Measurements from ENCODE around the gene CTU2.

DNA sequence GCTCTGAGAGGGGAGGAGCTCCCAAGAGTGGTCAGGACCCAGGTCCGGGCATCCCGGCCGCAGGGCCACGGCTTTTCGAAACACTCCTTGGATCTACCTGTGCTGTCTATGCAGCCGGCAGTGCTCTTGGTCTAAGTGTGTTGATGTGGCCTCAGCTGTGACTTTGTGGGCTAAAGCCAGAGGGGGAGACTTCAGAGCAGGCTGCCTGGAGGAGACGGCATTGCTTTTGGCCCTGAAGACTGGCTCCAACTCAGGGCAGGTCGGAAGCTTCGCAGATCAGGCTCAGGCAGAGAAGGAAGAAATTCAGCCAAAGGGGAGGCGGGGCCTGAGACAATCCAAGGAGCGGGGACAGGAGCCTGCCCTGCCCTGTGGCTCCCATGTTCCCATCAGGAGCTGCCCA, 47.3 kb downstream of the CTU2 start:
- no peak for TF ChIP-seq FEZF1 (tag by site-specific recombination; IDR thresholded peaks at IDR 0.05)
- TF ChIP-seq GLIS2 (tag by site-specific recombination; IDR thresholded peaks at IDR 0.05), result no peak
- TF ChIP-seq, protein P1, sequence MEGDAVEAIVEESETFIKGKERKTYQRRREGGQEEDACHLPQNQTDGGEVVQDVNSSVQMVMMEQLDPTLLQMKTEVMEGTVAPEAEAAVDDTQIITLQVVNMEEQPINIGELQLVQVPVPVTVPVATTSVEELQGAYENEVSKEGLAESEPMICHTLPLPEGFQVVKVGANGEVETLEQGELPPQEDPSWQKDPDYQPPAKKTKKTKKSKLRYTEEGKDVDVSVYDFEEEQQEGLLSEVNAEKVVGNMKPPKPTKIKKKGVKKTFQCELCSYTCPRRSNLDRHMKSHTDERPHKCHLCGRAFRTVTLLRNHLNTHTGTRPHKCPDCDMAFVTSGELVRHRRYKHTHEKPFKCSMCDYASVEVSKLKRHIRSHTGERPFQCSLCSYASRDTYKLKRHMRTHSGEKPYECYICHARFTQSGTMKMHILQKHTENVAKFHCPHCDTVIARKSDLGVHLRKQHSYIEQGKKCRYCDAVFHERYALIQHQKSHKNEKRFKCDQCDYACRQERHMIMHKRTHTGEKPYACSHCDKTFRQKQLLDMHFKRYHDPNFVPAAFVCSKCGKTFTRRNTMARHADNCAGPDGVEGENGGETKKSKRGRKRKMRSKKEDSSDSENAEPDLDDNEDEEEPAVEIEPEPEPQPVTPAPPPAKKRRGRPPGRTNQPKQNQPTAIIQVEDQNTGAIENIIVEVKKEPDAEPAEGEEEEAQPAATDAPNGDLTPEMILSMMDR (tag by site-specific recombination; IDR thresholded peaks at IDR 0.05), result no peak
- TF ChIP-seq BCL11A (tag by site-specific recombination; IDR thresholded peaks at IDR 0.05; ENCODE audit: low read depth), result no peak
- TF ChIP-seq, protein P2, sequence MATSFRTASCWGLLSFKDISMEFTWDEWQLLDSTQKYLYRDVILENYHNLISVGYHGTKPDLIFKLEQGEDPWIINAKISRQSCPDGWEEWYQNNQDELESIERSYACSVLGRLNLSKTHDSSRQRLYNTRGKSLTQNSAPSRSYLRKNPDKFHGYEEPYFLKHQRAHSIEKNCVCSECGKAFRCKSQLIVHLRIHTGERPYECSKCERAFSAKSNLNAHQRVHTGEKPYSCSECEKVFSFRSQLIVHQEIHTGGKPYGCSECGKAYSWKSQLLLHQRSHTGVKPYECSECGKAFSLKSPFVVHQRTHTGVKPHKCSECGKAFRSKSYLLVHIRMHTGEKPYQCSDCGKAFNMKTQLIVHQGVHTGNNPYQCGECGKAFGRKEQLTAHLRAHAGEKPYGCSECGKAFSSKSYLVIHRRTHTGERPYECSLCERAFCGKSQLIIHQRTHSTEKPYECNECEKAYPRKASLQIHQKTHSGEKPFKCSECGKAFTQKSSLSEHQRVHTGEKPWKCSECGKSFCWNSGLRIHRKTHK (tag by site-specific recombination; IDR thresholded peaks at IDR 0.05), result no peak
- TF ChIP-seq, protein P3, sequence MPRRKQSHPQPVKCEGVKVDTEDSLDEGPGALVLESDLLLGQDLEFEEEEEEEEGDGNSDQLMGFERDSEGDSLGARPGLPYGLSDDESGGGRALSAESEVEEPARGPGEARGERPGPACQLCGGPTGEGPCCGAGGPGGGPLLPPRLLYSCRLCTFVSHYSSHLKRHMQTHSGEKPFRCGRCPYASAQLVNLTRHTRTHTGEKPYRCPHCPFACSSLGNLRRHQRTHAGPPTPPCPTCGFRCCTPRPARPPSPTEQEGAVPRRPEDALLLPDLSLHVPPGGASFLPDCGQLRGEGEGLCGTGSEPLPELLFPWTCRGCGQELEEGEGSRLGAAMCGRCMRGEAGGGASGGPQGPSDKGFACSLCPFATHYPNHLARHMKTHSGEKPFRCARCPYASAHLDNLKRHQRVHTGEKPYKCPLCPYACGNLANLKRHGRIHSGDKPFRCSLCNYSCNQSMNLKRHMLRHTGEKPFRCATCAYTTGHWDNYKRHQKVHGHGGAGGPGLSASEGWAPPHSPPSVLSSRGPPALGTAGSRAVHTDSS (tag by site-specific recombination; IDR thresholded peaks at IDR 0.05), result no peak
- TF ChIP-seq, protein P4, sequence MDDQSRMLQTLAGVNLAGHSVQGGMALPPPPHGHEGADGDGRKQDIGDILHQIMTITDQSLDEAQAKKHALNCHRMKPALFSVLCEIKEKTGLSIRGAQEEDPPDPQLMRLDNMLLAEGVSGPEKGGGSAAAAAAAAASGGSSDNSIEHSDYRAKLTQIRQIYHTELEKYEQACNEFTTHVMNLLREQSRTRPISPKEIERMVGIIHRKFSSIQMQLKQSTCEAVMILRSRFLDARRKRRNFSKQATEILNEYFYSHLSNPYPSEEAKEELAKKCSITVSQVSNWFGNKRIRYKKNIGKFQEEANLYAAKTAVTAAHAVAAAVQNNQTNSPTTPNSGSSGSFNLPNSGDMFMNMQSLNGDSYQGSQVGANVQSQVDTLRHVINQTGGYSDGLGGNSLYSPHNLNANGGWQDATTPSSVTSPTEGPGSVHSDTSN (CRISPR knock-in tag; IDR thresholded peaks at IDR 0.05), result no peak
- TF ChIP-seq, protein P5, sequence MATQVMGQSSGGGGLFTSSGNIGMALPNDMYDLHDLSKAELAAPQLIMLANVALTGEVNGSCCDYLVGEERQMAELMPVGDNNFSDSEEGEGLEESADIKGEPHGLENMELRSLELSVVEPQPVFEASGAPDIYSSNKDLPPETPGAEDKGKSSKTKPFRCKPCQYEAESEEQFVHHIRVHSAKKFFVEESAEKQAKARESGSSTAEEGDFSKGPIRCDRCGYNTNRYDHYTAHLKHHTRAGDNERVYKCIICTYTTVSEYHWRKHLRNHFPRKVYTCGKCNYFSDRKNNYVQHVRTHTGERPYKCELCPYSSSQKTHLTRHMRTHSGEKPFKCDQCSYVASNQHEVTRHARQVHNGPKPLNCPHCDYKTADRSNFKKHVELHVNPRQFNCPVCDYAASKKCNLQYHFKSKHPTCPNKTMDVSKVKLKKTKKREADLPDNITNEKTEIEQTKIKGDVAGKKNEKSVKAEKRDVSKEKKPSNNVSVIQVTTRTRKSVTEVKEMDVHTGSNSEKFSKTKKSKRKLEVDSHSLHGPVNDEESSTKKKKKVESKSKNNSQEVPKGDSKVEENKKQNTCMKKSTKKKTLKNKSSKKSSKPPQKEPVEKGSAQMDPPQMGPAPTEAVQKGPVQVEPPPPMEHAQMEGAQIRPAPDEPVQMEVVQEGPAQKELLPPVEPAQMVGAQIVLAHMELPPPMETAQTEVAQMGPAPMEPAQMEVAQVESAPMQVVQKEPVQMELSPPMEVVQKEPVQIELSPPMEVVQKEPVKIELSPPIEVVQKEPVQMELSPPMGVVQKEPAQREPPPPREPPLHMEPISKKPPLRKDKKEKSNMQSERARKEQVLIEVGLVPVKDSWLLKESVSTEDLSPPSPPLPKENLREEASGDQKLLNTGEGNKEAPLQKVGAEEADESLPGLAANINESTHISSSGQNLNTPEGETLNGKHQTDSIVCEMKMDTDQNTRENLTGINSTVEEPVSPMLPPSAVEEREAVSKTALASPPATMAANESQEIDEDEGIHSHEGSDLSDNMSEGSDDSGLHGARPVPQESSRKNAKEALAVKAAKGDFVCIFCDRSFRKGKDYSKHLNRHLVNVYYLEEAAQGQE (tag by site-specific recombination; IDR thresholded peaks at IDR 0.05), result no peak
- TF ChIP-seq ZFP37 (tag by site-specific recombination; IDR thresholded peaks at IDR 0.05), result no peak
- no peak for TF ChIP-seq ZNF707 (tag by site-specific recombination; IDR thresholded peaks at IDR 0.05)

Measured in HEK293 (cell line).